Esophagus muscularis mucosa (tissue), 4 donors: ENCODE data around the gene ACAN.

Experiments used
- CTCF ChIP-seq, 3 experiments: fragments of 200-600 bp in 2 of 3; fragments of 450-650 bp in 1 of 3; sonication (generic) in 2 of 3; IDR thresholded peaks; one replicate each; pipeline ENCODE4 v1.5.1; 2017 to 2019; ENCODE audit warnings: antibody characterized with exemption in 3 of 3, mild to moderate bottlenecking in 2 of 3, moderate library complexity in 1 of 3
- EP300 ChIP-seq: sonication (generic); formaldehyde crosslinking; IDR thresholded peaks from one replicate; pipeline ENCODE4 v1.6.1; 2017; ENCODE audit warnings: antibody characterized with exemption
- POLR2A ChIP-seq: fragments of 450-650 bp; IDR thresholded peaks from one replicate; pipeline ENCODE4 v1.6.1; 2017; ENCODE audit warnings: antibody characterized with exemption, moderate library complexity, mild to moderate bottlenecking, low read depth
- POLR2AphosphoS5 ChIP-seq, 2 donors: sonication (generic); formaldehyde crosslinking; IDR thresholded peaks; one replicate each; pipeline ENCODE4 v1.6.1; 2017; ENCODE audit warnings: antibody characterized with exemption in 2 of 2

- no peak for TF ChIP-seq POLR2A
- TF ChIP-seq CTCF (IDR thresholded peaks at IDR 0.05): no peak
- TF ChIP-seq EP300: no peak
- TF ChIP-seq POLR2AphosphoS5 (IDR thresholded peaks at IDR 0.05): no peak
These were observed 74.7 kb downstream of the ACAN start for GRCh38 chr15:88877906-88878305.
